ENCODE measurements around the gene NELFB. TPM values are rescaled to one million over a fixed set of nuclear protein-coding genes. Genes with fewer than 3 reads are reported as not detected.

Gene NELFB
- total RNA-seq, 4 donors from 2014 or later = 45.0 to 54.2 (median 50.9) TPM

GRCh38 chr9:137272241-137273094, 17.3 kb downstream of the NELFB start:
- no peak overlapping the region for H3K4me3 ChIP-seq
- H3K4me1 ChIP-seq = peaks cover 80% of the 10 kb centered on the region
- peak overlapping the region; percentile 15 for H3K27ac ChIP-seq
- no peaks in the 10 kb centered on the region for H3K9me3 ChIP-seq
- WGBS = 90% methylated on average over 28 of the region's 39 CpGs
- H3K27me3 ChIP-seq = peaks cover 2% of the 10 kb centered on the region
- DNase-seq (ENCODE audit: low spot score in 2 of 2) = peak in 1 of 2 donors; percentile 60
- TF ChIP-seq POLR2AphosphoS5 (IDR thresholded peaks at IDR 0.05) (no peak), POLR2A (IDR thresholded peaks at IDR 0.05) (no peak), CTCF (IDR thresholded peaks at IDR 0.05) (no peak), EP300 (IDR thresholded peaks at IDR 0.05) (no peak)
- peaks cover 29% of the 10 kb centered on the region for H3K36me3 ChIP-seq

GRCh38 chr9:137273095-137273490, 18.0 kb downstream of the NELFB start:
- H3K27me3 ChIP-seq = peaks cover 8% of the 10 kb centered on the region
- H3K36me3 ChIP-seq = peaks cover 25% of the 10 kb centered on the region
- 82% methylated on average over 11 of the region's 13 CpGs for WGBS

DNA sequence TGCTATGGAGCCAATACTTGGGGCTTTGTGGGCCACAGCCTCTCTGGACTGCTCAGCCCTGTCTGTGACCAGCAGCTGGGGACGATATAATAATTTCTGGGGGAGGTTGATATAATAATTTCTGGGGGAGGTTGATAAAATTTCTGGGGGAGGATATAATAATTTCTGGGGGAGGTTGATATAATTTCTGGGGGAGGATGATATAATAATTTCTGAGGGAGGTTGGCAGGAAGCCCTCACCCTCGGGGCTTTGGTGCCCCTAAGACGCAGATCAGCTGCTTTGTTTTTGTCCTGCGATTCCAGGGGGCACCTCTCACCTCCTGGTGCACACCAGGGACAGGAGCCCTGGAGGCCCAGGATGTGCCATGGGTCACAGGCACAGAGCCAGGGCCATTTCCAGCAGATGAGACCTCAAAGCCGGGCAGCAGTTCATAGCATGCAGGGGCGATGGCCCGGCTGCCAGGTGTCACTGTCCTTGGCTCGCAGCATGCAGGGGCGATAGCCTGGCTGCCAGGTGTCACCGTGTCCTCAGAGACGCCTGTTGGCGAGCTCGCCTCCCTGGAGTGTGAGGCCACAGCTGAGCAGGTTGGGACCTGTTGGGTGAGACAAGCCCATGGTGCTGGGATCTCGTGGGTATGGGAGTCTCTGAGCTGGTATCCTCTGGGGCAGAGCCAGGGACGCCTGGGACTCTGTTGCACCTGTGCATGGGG, 18.6 kb downstream of the NELFB start:
- peak in 1 of 2 donors; percentile 67 for DNase-seq (ENCODE audit: low spot score in 2 of 2)
- Histone ChIP-seq H3K36me3 (peaks cover 21% of the 10 kb centered on the region), H3K27ac (peak overlapping the region; percentile 74), H3K4me3 (no peak overlapping the region), H3K27me3 (peaks cover 15% of the 10 kb centered on the region), H3K4me1 (peaks cover 86% of the 10 kb centered on the region), H3K9me3 (no peaks in the 10 kb centered on the region)
- WGBS = 55% methylated on average over 5 of the region's 15 CpGs
- no peak for TF ChIP-seq POLR2A (IDR thresholded peaks at IDR 0.05)
- no peak for TF ChIP-seq EP300 (IDR thresholded peaks at IDR 0.05)
- no peak for TF ChIP-seq POLR2AphosphoS5 (IDR thresholded peaks at IDR 0.05)
- no peak for TF ChIP-seq CTCF (IDR thresholded peaks at IDR 0.05)

More at GRCh38 chr9:137273095-137273490, 18.0 kb downstream of the NELFB start:
- peaks cover 83% of the 10 kb centered on the region for H3K4me1 ChIP-seq
- TF ChIP-seq POLR2AphosphoS5 (IDR thresholded peaks at IDR 0.05) = no peak
- TF ChIP-seq CTCF (IDR thresholded peaks at IDR 0.05) = no peak
- no peak for TF ChIP-seq POLR2A (IDR thresholded peaks at IDR 0.05)
- TF ChIP-seq EP300 (IDR thresholded peaks at IDR 0.05) = no peak
- no peak overlapping the region for H3K4me3 ChIP-seq
- no peak for DNase-seq (ENCODE audit: low spot score in 2 of 2)
- no peak overlapping the region for H3K27ac ChIP-seq
- H3K9me3 ChIP-seq = no peaks in the 10 kb centered on the region

GRCh38 chr9:137275203-137275587, 20.1 kb downstream of the NELFB start:
- Histone ChIP-seq H3K4me3 (no peak overlapping the region), H3K9me3 (no peaks in the 10 kb centered on the region), H3K4me1 (peaks cover 78% of the 10 kb centered on the region), H3K36me3 (peaks cover 15% of the 10 kb centered on the region), H3K27ac (no peak overlapping the region), H3K27me3 (peaks cover 29% of the 10 kb centered on the region)
- 84% methylated on average over 10 of the region's 10 CpGs for WGBS
- DNase-seq (ENCODE audit: low spot score in 2 of 2) = peak in 1 of 2 donors; percentile 62
- TF ChIP-seq CTCF (IDR thresholded peaks at IDR 0.05) (no peak), POLR2A (IDR thresholded peaks at IDR 0.05) (no peak), POLR2AphosphoS5 (IDR thresholded peaks at IDR 0.05) (no peak), EP300 (IDR thresholded peaks at IDR 0.05) (no peak)

Data from suprapubic skin (tissue), 4 donors.